Adipose tissue (tissue), 3 donors: ENCODE results near the gene FAXDC2. TPM values are rescaled to one million over a fixed set of nuclear protein-coding genes. Genes with fewer than 3 reads are reported as not detected.

Experiments used
- H3K27ac ChIP-seq: one replicate; pipeline ENCODE4 v1.5.1; 2013; ENCODE audit warnings: low read depth, low read length
- WGBS, 3 donors: extraction: QIAGEN DNeasy Blood & Tissue Kit; methylation state at CpG; one replicate each; pipeline ENCODE4 v1.1.7; 2013; 5-methylcytosine and 5-hydroxymethylcytosine counted together
- polyA plus RNA-seq, 3 donors: library from polyadenylated mRNA; stranded (reverse); fragments of 200-250 nt; gene quantifications; one replicate each; pipeline ENCODE4 v1.2.3, GENCODE V29; 2013
- donor health status: healthy with polysubstance abuse.
- donor health status: Bipolar disorder and iron deficiency.
- donor health status: healthy.

FAXDC2 gene
- polyA plus RNA-seq, 3 donors: 5.5 to 22.7 (median 20.2) TPM

DNA sequence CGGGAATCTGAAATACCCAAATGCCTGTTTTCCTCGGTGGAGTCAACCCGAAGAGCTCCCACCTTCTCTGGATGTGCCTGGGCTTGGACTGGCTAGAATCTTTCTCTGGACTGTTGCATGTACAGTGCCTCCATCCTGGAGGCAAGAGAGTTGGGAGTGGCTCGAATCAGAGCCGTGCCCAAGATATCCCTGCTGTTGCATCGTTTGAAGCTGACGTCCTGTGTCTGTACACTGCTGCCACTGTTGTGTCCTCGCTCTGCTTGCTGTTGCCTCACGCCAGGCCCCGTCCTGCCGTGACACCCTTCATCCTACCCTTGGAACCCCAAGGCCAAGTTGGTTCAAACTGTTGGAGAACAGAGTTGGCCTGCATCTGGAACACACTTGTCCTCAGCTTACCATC, 35.4 kb downstream of the FAXDC2 start:
- 84 to 91% (median 90%) methylated on average over 11 of the region's 11 CpGs for WGBS, 3 donors

DNA sequence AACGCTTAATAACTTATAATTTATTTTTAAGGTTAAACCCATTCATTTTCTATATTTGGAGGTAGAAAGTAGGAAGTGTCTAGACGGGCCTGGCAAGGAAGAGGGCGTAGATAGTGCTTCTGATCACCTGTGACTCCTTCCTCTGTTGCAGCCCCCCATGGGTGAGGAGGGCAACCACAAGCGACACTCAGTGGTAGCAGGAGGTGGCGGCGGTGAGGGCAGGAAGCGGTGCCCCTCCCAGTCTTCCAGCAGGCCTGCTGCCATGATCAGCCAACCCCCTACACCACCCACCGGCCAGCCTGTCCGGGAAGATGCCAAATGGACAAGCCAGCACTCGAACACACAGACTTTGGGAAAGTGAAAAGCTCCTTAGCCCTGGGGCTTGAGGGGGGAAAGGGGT, 36.7 kb downstream of the FAXDC2 start:
- no peak overlapping the region for H3K27ac ChIP-seq

More for the DNA sequence above, 35.4 kb downstream of the FAXDC2 start:
- H3K27ac ChIP-seq: no peak overlapping the region

DNA sequence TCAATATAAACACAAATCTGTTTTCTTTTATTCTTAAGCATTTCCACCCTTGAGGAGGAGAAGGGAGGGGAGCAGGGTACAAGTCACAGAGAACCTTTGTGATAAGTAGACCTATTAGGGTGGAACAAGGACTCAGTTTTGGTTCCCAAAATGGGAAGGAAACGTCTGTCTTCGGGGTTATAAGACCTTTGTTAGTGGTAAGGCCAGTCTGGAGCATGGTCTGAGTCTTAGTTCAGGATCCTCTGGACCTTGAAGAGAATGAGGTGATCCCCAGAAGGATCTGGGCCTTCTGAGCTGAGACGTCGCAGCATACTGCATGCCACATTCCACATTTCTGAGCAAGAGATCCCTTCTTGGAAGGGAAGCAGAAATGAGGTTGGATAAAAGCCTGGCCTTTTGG, 37.2 kb downstream of the FAXDC2 start:
- 67 to 87% (median 73%) methylated on average over 4 of the region's 4 CpGs for WGBS, 3 donors
- no peak overlapping the region for H3K27ac ChIP-seq

More for the DNA sequence above, 36.7 kb downstream of the FAXDC2 start:
- WGBS, 3 donors: 56 to 76% (median 56%) methylated on average over 10 of the region's 10 CpGs

DNA sequence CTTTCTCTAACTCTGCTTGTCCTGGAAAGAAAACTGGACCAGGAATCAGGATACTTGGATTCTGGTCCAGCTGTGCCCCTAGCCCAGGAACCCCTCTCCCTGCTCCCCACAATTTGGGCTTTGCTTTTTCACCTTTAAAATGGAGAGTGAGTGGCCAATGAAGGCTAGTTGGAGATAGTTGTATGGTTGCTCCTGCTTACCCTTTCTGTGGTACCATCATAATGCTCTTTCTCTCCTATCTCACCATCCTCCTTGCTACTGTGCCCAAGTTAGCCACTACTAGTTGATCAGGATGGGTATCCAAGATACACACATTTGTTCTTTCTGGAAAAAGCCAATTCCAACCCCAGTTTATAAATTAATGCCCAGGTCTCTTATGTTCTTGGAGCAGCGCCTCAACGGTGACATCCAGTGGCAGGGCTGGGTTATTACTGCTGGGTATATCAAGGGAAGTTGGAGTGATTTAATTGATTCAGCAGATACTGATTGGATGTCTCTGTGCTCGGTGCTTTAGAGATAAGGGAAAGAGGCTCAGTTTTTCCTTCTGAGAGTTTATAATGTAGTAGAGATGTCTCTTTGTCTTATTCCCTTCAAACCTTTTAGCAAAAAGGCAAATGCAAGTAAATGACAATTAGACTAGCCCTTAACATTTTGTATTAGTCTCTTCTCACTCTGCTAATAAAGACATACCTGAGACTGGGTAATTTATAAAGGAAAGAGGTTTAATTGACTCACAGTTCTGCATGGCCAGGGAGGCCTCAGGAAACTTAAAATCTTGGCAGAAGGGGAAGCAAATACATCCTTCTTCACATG, 38.5 kb downstream of the FAXDC2 start:
- WGBS, 3 donors: 27 to 34% (median 34%) methylated on average over 3 of the region's 3 CpGs
- H3K27ac ChIP-seq: no peak overlapping the region

DNA sequence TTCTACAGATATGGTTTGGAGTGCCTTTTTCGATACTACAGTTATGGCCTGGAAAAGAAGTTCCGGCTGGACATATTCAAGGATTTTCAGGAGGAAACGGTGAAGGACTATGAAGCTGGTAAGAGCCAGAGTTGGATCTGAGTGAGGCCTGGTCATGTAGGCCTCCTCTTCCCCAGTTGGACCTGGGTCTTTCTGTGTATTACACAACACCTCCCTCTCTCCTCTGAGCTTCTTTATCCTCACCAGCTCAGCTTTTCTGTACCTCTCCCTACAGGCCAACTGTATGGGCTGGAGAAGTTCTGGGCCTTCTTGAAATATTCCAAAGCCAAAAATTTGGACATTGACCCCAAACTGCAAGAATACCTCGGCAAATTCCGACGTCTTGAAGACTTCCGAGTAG, 39.2 kb downstream of the FAXDC2 start:
- WGBS, 3 donors: 63 to 79% (median 78%) methylated on average over 7 of the region's 7 CpGs
- H3K27ac ChIP-seq: no peak overlapping the region

DNA sequence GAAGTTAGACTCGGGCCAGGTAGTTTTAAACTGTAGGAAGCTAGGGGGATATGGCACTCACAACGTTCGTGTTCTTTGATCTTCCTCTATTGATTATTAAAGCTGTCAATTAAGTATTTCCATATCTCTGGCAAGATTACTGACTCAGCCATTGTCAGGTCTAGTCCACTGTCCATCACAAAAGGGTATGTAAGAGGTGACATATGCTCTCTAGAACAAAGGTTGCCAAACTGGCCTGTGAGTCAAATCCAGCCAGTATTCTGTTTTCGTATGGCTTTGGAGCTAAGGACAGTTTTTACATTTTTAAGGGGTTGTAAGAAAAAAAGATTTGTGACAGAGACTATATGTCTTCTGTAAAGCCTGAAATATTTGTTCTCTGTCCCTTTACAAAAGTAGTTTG, 44.2 kb downstream of the FAXDC2 start:
- no peak overlapping the region for H3K27ac ChIP-seq
- WGBS, 3 donors: 62 to 81% (median 78%) methylated on average over 4 of the region's 4 CpGs

DNA sequence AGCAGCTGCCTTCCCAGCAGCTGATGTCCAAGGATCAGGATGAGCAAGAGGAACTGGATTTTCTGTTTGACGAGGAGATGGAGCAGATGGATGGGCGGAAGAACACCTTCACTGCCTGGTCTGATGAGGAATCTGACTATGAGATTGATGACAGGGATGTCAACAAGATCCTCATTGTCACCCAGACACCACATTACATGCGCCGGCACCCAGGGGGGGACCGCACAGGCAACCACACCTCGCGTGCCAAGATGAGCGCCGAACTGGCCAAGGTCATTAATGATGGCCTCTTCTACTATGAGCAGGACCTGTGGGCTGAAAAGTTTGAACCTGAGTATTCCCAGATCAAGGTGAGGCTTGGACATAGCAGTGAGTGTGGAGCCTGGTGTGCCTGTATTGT, 48.4 kb downstream of the FAXDC2 start:
- WGBS, 3 donors: 91 to 97% (median 96%) methylated on average over 9 of the region's 9 CpGs
- H3K27ac ChIP-seq: no peak overlapping the region

DNA sequence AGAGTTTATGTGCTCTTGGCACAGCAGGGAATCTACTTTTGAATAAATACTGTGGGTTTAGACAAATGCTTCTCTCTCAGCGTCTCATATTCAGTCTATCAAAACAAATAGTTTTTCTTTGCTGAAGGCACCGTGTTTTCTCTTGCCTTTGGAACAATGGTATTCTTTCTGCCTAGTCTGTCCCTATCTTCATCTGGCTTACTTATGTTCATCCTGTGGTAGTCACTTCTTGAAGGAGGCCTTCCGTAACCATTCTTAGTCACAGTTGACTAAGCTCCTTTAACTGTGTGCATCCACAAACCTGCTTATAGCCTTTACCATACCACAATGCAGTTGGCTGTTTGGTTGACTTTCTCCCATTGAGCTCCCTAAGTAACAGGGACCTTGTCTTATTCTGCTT, 49.3 kb downstream of the FAXDC2 start:
- H3K27ac ChIP-seq: no peak overlapping the region
- 79 to 93% (median 86%) methylated on average over 3 of the region's 3 CpGs for WGBS, 3 donors

DNA sequence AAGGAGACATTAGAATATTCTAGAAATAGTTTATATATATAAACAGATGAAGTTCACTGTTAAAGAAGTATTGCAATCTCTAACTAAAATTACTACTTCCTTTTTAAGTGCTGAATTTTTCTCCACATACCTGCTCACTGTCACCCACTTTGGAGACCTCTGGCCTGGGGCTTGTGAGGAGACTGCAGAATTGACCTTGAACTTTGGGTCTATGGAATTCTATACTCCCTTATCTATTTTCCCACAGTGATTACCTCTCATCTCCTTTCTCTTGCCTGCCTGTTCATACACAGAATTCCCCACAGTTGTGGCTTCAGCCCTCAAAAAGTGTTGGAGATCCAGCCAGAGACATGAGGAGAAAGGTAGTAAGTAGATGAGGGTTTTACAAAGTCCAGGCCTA, 49.8 kb downstream of the FAXDC2 start:
- no peak overlapping the region for H3K27ac ChIP-seq

DNA sequence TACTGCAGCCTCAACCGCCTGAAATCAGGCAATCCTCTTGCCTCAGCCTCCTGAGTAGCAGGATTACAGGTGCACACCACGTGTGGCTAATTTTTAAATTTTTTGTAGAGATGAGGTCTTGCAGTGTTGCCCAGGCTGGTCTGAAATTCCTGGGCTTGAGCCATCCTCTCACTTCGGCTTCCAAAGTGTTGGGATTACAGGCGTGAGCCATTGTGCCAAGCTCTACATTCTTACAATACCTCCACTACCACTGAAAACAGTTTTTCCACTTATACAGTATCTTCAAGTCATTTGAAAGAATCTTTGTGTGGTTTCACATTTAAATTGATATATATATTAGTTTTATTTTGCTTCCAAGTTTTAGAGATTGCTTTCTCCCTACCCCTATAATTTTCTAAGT, 52.6 kb downstream of the FAXDC2 start:
- no peak overlapping the region for H3K27ac ChIP-seq
- WGBS, 3 donors: 78 to 83% (median 83%) methylated on average over 4 of the region's 4 CpGs

DNA sequence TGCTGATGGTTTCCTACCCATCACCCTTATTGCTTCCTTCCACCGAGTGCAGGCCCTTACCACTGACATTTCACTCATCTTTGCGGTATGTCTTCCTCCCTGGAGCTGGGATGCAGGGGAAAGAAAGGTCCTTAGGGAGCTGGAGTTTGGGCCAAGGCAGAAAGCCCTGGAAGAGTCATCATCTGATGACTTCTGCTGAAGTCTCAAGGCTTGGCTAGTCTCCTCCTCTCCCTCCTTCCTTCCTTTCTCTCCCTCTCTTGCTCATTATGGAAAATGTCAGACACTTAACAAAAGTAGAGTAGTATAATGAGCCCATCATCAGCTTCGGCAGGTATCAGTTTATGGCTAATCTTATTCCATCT, 55.2 kb downstream of the FAXDC2 start:
- no peak overlapping the region for H3K27ac ChIP-seq
- 66 to 70% (median 66%) methylated on average over 3 of the region's 3 CpGs for WGBS, 3 donors

DNA sequence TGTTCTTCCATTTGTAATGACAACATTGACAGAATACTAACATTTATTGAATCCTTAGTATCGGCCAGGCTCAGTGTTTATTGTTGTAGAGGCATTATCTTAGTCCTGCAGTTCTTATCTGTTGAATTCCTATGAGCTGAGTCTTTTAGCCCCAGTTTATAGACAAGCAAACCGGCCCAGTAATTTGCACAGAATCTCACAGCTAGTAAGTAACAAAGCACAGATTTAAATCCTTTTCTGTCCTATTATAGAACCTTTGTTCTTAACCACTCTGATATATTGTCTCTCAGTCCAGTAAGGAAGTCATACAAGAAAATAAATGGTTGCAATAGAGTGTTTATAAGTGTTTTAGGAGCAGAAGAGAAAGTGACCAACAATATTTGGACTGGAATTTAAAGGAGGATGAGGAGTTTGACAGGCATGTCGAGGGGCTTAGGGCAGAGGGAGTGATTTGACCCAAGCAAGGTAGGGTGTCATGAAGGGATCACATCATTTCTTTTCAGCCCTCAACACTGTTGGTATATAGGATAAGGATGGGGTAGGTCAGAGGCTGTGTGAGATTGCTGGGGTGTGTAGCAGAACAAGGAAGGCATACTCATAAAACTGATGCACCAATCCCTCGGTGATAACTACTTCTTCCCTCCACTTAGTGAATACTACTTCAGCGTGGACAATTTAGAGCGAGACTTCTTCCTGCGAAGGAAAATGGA, 55.7 kb downstream of the FAXDC2 start:
- H3K27ac ChIP-seq: no peak overlapping the region

DNA sequence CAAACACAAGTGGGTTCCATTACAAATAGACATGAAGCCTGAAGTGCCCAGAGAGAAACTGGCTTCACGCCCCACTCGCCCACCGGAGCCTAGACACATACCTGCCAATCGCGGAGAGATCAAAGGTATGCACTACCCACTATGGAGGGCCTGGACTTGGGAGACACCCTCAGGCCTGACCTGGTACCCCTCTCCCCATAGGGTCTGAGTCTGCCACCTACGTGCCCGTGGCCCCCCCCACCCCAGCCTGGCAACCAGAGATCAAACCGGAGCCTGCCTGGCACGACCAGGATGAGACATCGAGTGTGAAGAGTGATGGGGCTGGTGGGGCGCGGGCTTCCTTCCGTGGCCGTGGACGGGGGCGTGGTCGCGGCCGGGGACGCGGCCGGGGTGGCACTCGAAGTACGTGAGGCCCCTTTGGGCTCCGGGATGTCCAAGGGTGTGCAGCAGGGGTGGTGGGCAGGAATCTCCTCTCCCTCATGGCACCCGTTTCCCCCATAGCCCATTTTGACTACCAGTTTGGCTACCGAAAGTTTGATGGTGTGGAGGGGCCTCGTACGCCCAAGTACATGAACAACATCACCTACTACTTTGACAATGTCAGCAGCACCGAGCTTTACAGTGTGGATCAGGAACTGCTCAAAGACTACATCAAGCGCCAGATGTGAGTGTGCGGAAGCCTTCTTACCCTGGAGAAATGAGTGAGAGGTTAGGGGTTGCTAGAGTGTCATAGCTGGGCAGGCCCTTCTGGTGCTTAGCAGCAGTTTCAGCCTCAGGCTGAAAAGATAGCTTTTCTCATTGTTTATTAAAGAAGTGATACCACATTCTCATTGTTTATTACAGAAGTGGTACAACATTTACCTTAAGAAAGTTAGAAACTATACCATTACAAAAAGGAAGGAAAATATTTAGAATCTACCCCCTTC, 56.5 kb downstream of the FAXDC2 start:
- H3K27ac ChIP-seq: no peak overlapping the region
- WGBS, 3 donors: 86 to 91% (median 88%) methylated on average over 29 to 32 of the region's 32 CpGs

More for the DNA sequence above, 55.7 kb downstream of the FAXDC2 start:
- 56 to 71% (median 65%) methylated on average over 7 of the region's 7 CpGs for WGBS, 3 donors

DNA sequence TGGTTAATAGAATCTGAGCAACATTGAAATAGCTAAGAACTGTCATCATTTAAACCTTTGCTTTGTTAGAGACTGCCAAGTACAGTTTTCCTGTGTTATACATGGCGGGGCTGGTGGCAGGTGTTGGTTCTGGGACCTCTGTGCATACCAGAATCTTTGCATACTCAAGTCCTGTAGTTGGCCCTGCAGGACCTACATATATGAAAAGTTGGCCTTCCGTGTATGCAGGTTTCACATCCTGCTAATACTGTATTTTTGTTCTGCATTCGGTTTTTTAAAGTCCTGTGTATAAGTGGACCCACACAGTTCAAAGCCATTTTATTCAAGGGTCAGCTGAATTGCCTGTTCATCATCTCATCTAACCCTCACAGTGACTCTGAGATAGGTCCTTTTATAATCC, 58.9 kb downstream of the FAXDC2 start:
- H3K27ac ChIP-seq: no peak overlapping the region
- 86 to 93% (median 88%) methylated on average over 3 of the region's 3 CpGs for WGBS, 3 donors

DNA sequence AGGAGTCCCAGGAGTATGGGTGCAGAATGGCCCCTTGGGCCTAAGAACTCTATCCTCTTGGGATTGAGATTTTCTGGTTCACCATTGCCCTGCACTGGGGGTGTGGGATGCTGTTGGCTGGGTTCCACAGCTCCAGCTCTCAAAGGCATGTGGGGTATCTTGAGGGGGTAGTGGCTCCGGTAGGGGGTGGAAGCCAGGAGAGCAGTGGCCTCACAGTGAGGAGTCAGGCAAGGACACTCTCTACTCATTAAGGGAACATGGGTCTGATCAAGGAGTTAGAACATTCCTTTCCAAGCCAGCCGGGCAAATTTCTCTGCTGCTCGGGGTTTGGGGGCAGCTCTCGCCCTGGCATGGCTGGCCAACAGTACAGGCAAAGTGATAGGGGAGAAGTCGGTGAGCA, 62.2 kb downstream of the FAXDC2 start:
- H3K27ac ChIP-seq: no peak overlapping the region
- WGBS, 3 donors: 47 to 70% (median 48%) methylated on average over 5 of the region's 5 CpGs

DNA sequence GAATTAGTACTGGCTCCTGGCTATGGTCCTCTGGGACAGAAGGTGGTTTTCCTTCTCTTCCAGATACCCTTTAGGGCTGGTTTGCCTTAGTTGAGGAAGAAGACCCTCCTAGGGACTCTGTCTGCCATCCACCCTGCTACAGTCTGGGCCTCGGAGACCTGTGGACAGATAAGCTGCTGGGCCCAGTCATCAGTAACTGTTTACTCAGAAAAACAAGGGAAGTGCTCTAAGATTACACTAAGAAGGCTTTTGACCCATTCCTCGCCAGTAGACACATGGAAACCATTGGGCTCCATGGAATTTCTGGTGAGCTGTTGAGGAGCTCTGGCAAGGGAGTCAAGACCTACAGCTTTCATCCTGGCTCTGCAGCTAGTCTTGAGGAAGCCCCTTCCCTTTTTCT, 64.0 kb downstream of the FAXDC2 start:
- no peak overlapping the region for H3K27ac ChIP-seq
- 55 to 65% (median 65%) methylated on average over 2 of the region's 2 CpGs for WGBS, 3 donors

DNA sequence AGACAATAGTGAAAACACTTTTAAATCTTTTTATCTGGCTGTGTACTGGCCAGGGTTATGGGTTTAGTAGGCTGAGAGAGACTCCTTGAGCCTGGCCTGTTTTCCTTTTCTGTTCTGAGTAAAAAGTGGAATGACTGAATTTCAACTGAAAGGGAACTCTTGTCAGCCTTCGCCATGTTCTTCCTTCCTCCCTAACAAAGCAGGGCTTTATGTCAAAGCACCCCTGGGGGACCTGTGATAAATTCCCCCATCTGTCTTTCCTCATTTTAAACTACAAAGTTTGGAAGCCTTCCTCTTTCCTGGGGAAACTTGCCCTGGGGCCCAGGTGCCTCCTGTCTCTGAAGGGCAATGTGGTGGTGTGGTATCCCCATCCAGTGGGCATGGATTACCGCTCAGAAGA, 65.5 kb downstream of the FAXDC2 start:
- 65 to 67% (median 67%) methylated on average over 2 of the region's 2 CpGs for WGBS, 3 donors
- no peak overlapping the region for H3K27ac ChIP-seq

DNA sequence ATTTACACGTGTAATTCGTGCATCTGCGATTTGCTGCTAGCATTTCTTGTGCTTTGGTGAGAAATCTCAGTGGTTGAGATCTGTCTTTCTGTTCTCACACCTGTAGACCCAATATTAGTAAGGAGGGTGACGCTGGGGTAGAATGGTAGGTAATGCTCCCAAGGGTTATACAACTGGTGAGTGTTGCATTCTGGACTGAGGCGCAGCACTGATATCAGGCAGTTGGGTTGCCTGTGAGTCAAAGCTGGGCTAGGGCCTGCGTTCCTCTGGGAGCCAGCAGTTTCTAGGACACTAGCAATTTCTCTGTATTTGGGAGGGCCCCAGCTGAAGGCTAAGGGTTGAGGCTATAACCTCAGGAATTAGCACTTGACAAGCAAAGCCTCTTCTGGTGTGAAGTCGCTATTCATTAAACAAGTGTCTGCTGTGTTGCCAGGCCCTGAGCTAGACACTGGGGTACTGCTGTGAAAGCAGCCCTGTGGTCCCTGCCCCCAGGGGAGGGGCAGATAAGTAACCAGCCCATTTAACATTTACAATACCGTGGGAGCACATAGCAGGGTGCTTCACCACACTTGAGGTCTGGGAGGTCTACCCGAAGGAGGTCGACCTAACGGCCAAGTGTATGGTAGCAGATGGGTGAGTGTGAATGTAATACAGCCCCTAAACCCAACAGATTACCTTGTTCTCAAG, 66.5 kb downstream of the FAXDC2 start:
- H3K27ac ChIP-seq: no peak overlapping the region
- WGBS, 3 donors: 54 to 76% (median 74%) methylated on average over 11 of the region's 11 CpGs
